GM12874 (cell line): ENCODE data around the gene HAGH.

Source experiments
- CTCF ChIP-seq: IDR thresholded peaks from 2 replicates; pipeline ENCODE4 v1.5.1; 2011; ENCODE audit warnings: low read depth, mild to moderate bottlenecking, control low read depth, low read length, moderate library complexity; ENCODE audit not compliant: insufficient read depth

Gene HAGH

GRCh38 chr16:1772908-1773702 is 53.5 kb downstream of the HAGH start, which contains the start of gene MRPS34:
Gene MRPS34, minus strand, starts transcription at chr16:1773134. Its CDS starts 15 bp downstream, at chr16:1773119.
- TF ChIP-seq CTCF, result peak; percentile 96

DNA sequence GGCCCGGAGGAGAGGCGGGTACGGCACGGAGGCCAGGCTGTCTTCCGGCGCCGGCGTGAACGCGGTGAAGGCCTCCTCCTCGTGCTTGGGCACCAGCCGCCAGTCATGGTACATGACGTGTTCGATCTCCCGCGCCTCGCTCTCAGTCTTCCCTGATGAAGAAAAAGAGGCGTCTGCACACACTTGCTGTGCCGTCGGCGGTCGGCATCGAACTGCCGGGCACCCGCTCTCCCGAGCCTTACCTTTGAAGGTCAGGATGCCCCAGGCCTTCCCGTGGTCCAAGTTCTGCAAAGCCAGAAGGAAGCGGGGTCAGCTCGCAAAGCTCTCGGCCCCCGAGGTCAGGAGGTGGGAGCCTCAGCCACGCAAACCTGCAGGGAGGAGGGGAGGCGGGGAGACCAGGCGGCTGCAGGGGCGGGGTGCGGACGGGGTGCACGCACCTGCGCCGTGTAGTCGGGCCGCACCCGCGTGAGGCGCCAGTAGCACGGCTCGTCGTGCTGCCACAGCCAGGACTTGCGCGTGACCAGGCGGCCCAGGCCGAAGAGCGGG is 54.2 kb downstream of the HAGH start, which contains the start of gene EME2:
TSS of gene EME2 (plus strand) at position 449 of the 546 bp plus-strand sequence. CDS start 418 bp downstream, outside the sequence.
- TF ChIP-seq CTCF, result no peak

GRCh38 chr16:1771864-1772361 is 54.7 kb downstream of the HAGH start:
- no peak for TF ChIP-seq CTCF

GRCh38 chr16:1771188-1771863 is 55.3 kb downstream of the HAGH start, which contains the start of gene NME3:
Gene NME3, minus strand, starts transcription at chr16:1771543. Its CDS starts 9 bp downstream, at chr16:1771534.
- TF ChIP-seq CTCF, result no peak

GRCh38 chr16:1770328-1771187 is 56.1 kb downstream of the HAGH start:
- TF ChIP-seq CTCF, result no peak

DNA sequence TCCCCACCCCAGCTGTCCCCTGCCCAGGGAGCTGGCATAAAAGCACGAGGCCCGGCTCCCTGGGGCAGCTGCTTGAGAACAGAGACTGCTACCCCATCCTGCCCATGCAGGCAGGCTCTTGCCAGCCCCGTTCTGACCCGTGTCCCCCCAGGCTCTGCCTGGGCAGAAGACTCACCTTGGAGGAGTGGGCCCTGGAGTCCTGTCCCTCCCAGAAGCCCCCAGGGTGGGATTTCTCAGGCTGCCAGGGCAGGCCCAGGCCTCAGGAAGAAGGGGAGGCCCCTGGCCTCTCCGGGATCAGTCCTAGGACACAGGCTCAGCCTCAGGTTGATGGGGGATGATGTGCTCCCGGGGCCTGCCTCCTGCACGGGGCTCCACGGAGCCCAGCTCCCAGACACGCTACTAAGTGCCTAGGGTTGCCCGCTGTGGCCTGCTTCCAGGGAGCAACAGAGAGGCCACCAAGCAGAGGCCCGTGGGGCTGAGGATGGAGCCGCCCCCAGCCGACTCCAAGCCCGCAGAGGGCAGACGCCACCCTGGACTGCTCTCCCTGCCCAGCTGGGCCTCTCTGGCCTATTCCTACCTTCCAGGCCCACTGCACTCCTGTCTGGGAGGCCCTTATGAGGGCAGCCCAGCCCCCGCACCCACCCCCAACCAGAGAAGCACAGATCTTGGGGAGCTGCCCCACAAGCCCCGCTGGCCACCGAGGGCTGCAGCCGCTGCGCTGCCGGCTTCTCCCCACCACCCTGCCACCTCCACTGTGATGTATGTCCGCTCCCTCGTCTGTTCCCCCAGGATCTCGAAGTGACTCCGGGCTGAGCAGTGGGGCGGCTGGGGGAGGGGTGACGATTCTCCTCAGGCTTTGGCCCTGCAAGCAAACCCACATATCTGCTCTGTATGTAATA is 57.0 kb downstream of the HAGH start:
- TF ChIP-seq CTCF, result no peak
